Measurements from ENCODE around the gene ANKRD11. TPM values are rescaled to one million over a fixed set of nuclear protein-coding genes. Genes with fewer than 3 reads are reported as not detected.
A peak's percentile ranks its signal among the peaks of the same experiment; 100 is the strongest.

ANKRD11 gene
- polyA plus RNA-seq, 1 donor from 2014 or later = 32.5 TPM

- Histone ChIP-seq H4K20me1 (ENCODE audit: insufficient read depth) (no peaks in the 10 kb centered on the region), H3K9me3 (ENCODE audit: low read length) (no peaks in the 10 kb centered on the region), H3K4me2 (ENCODE audit: low read length) (no peak overlapping the region), H2AFZ (ENCODE audit: low read depth, low read length) (no peak overlapping the region), H3K36me3 (ENCODE audit: insufficient read depth, low read length) (no peaks in the 10 kb centered on the region), H3K9ac (ENCODE audit: low read length) (no peak overlapping the region), H3K9me2 (ENCODE audit: insufficient read depth, low read length) (no peaks in the 10 kb centered on the region), H3F3A (ENCODE audit: insufficient read depth, low read length, poor library complexity, severe bottlenecking) (no peaks in the 10 kb centered on the region), H3K4me3 (ENCODE audit: low read length) (no peak overlapping the region), H3K27ac (ENCODE audit: low read length) (no peak overlapping the region), H3K27me3 (ENCODE audit: insufficient read depth, low read depth, low read length) (no peaks in the 10 kb centered on the region), H3K79me2 (replicated peaks; ENCODE audit: insufficient read depth, low read length) (peaks cover 16% of the 10 kb centered on the region)
- TF ChIP-seq REST (IDR thresholded peaks at IDR 0.05; ENCODE audit: borderline replicate concordance) (no peak), CTCF (IDR thresholded peaks at IDR 0.05; ENCODE audit: poor library complexity, severe bottlenecking) (no peak), TAF1 (IDR thresholded peaks at IDR 0.05; ENCODE audit: low read depth) (no peak), RAD21 (conservative IDR thresholded peaks at IDR 0.05) (no peak), POLR2AphosphoS5 (IDR thresholded peaks at IDR 0.05) (no peak), MXI1 (conservative IDR thresholded peaks at IDR 0.05; ENCODE audit: poor library complexity, severe bottlenecking) (no peak), SMC3 (conservative IDR thresholded peaks at IDR 0.05; ENCODE audit: poor library complexity) (no peak), EZH2 (IDR thresholded peaks at IDR 0.05; ENCODE audit: borderline replicate concordance, insufficient read depth, low read length, poor library complexity, severe bottlenecking) (no peak), EP300 (conservative IDR thresholded peaks at IDR 0.05; ENCODE audit: poor library complexity, severe bottlenecking) (no peak)
Measured at GRCh38 chr16:89493776-89494175, 3.4 kb upstream of the ANKRD11 start.

- Histone ChIP-seq H3K27ac (ENCODE audit: low read length) (peak overlapping the region; percentile 75), H3K27me3 (ENCODE audit: insufficient read depth, low read depth, low read length) (no peaks in the 10 kb centered on the region)
Measured at GRCh38 chr16:89491974-89492687, 1.8 kb upstream of the ANKRD11 start.

More at GRCh38 chr16:89491974-89492687, 1.8 kb upstream of the ANKRD11 start:
- no peaks in the 10 kb centered on the region for H3K36me3 ChIP-seq (ENCODE audit: insufficient read depth, low read length)
- no peaks in the 10 kb centered on the region for H3K9me3 ChIP-seq (ENCODE audit: low read length)
- peaks cover 2% of the 10 kb centered on the region for H3F3A ChIP-seq (ENCODE audit: insufficient read depth, low read length, poor library complexity, severe bottlenecking)
- H3K79me2 ChIP-seq (replicated peaks; ENCODE audit: insufficient read depth, low read length) = peaks cover 32% of the 10 kb centered on the region
- peak overlapping the region; percentile 83 for H3K4me2 ChIP-seq (ENCODE audit: low read length)
- H2AFZ ChIP-seq (ENCODE audit: low read depth, low read length) = no peak overlapping the region
- H3K9me2 ChIP-seq (ENCODE audit: insufficient read depth, low read length) = no peaks in the 10 kb centered on the region
- peaks cover 7% of the 10 kb centered on the region for H4K20me1 ChIP-seq (ENCODE audit: insufficient read depth)
- peak overlapping the region; percentile 78 for H3K4me3 ChIP-seq (ENCODE audit: low read length)
- TF ChIP-seq REST (IDR thresholded peaks at IDR 0.05; ENCODE audit: borderline replicate concordance) (no peak), MXI1 (conservative IDR thresholded peaks at IDR 0.05; ENCODE audit: poor library complexity, severe bottlenecking) (no peak), EZH2 (IDR thresholded peaks at IDR 0.05; ENCODE audit: borderline replicate concordance, insufficient read depth, low read length, poor library complexity, severe bottlenecking) (no peak), CTCF (IDR thresholded peaks at IDR 0.05; ENCODE audit: poor library complexity, severe bottlenecking) (no peak), SMC3 (conservative IDR thresholded peaks at IDR 0.05; ENCODE audit: poor library complexity) (no peak), RAD21 (conservative IDR thresholded peaks at IDR 0.05) (no peak), POLR2AphosphoS5 (IDR thresholded peaks at IDR 0.05) (no peak), EP300 (conservative IDR thresholded peaks at IDR 0.05; ENCODE audit: poor library complexity, severe bottlenecking) (no peak), TAF1 (IDR thresholded peaks at IDR 0.05; ENCODE audit: low read depth) (no peak)
- peak overlapping the region; percentile 76 for H3K9ac ChIP-seq (ENCODE audit: low read length)
